ENCODE data around the gene GDF3.
"Not testable (repeated sequence)": the region's sequence is repeated elsewhere in the genome, so short reads cannot be mapped to it uniquely, and the experiment has no call there.

GDF3 gene

GRCh38 chr12:7695566-7696197 is at the start of gene GDF3:
TSS of gene GDF3 (minus strand) at chr12:7695775. CDS start at chr12:7695728, 47 bp downstream.
- peaks cover 24% of the 10 kb centered on the region for H3K4me1 ChIP-seq (ENCODE audit: insufficient read depth, low read length)
- H3K9me3 ChIP-seq (ENCODE audit: control insufficient read depth, insufficient read depth, low read length), result no peaks in the 10 kb centered on the region
- no peaks in the 10 kb centered on the region for H3K36me3 ChIP-seq (ENCODE audit: insufficient read depth, low read length)
- peak within 1 kb of the TSS; percentile 31 for H3K9ac ChIP-seq (ENCODE audit: low read depth, low read length)

- Histone ChIP-seq H3K4me1 (ENCODE audit: insufficient read depth, low read length) (peaks cover 10% of the 10 kb centered on the region), H3K9me3 (ENCODE audit: control insufficient read depth, insufficient read depth, low read length) (0 out of 2 replicates have a peak, but pooled peaks cover 2% of the 10 kb centered on the region), H3K36me3 (ENCODE audit: insufficient read depth, low read length) (no peaks in the 10 kb centered on the region), H3K9ac (ENCODE audit: low read depth, low read length) (no peak overlapping the region)
These were observed 37.4 kb upstream of the GDF3 start for GRCh38 chr12:7732993-7733392.

GRCh38 chr12:7731486-7731885 is 35.9 kb upstream of the GDF3 start:
- Histone ChIP-seq H3K4me1 (ENCODE audit: insufficient read depth, low read length) (peaks cover 10% of the 10 kb centered on the region), H3K9ac (ENCODE audit: low read depth, low read length) (no peak overlapping the region), H3K36me3 (ENCODE audit: insufficient read depth, low read length) (no peaks in the 10 kb centered on the region), H3K9me3 (ENCODE audit: control insufficient read depth, insufficient read depth, low read length) (0 out of 2 replicates have a peak, but pooled peaks cover 2% of the 10 kb centered on the region)

GRCh38 chr12:7730984-7731383 is 35.4 kb upstream of the GDF3 start:
- not testable (repeated sequence) for H3K9ac ChIP-seq (ENCODE audit: low read depth, low read length); H3K4me1 ChIP-seq (ENCODE audit: insufficient read depth, low read length); H3K9me3 ChIP-seq (ENCODE audit: control insufficient read depth, insufficient read depth, low read length); H3K36me3 ChIP-seq (ENCODE audit: insufficient read depth, low read length)

GRCh38 chr12:7729746-7730145 is 34.2 kb upstream of the GDF3 start:
- Histone ChIP-seq H3K36me3 (ENCODE audit: insufficient read depth, low read length) (no peaks in the 10 kb centered on the region), H3K9me3 (ENCODE audit: control insufficient read depth, insufficient read depth, low read length) (peaks cover 7% of the 10 kb centered on the region), H3K4me1 (ENCODE audit: insufficient read depth, low read length) (peaks cover 10% of the 10 kb centered on the region), H3K9ac (ENCODE audit: low read depth, low read length) (no peak overlapping the region)

GRCh38 chr12:7723926-7724325 is 28.4 kb upstream of the GDF3 start:
- Histone ChIP-seq H3K36me3 (ENCODE audit: insufficient read depth, low read length) (no peaks in the 10 kb centered on the region), H3K4me1 (ENCODE audit: insufficient read depth, low read length) (no peaks in the 10 kb centered on the region), H3K9me3 (ENCODE audit: control insufficient read depth, insufficient read depth, low read length) (peaks cover 7% of the 10 kb centered on the region), H3K9ac (ENCODE audit: low read depth, low read length) (no peak overlapping the region)

- H3K36me3 ChIP-seq (ENCODE audit: insufficient read depth, low read length), result no peaks in the 10 kb centered on the region
- no peaks in the 10 kb centered on the region for H3K9me3 ChIP-seq (ENCODE audit: control insufficient read depth, insufficient read depth, low read length)
- H3K9ac ChIP-seq (ENCODE audit: low read depth, low read length), result no peak overlapping the region
- H3K4me1 ChIP-seq (ENCODE audit: insufficient read depth, low read length), result peaks cover 15% of the 10 kb centered on the region
These were observed 24.6 kb upstream of the GDF3 start for GRCh38 chr12:7719946-7720730.

GRCh38 chr12:7716381-7716780 is 20.8 kb upstream of the GDF3 start:
- Histone ChIP-seq H3K9me3 (ENCODE audit: control insufficient read depth, insufficient read depth, low read length) (no peaks in the 10 kb centered on the region), H3K4me1 (ENCODE audit: insufficient read depth, low read length) (peaks cover 15% of the 10 kb centered on the region), H3K9ac (ENCODE audit: low read depth, low read length) (no peak overlapping the region; the same call in 1 of the 2 replicates), H3K36me3 (ENCODE audit: insufficient read depth, low read length) (no peaks in the 10 kb centered on the region)

- Histone ChIP-seq H3K9ac (ENCODE audit: low read depth, low read length) (no peak overlapping the region), H3K36me3 (ENCODE audit: insufficient read depth, low read length) (no peaks in the 10 kb centered on the region), H3K9me3 (ENCODE audit: control insufficient read depth, insufficient read depth, low read length) (no peaks in the 10 kb centered on the region), H3K4me1 (ENCODE audit: insufficient read depth, low read length) (peaks cover 24% of the 10 kb centered on the region)
These were observed 17.4 kb upstream of the GDF3 start for GRCh38 chr12:7712841-7713442.

GRCh38 chr12:7711133-7711532 is 15.6 kb upstream of the GDF3 start, which contains the start of gene DPPA3:
TSS of gene DPPA3 (plus strand) at chr12:7711433. CDS start at chr12:7711571, 138 bp downstream.
- no peak within 1 kb of the TSS for H3K9ac ChIP-seq (ENCODE audit: low read depth, low read length)
- H3K4me1 ChIP-seq (ENCODE audit: insufficient read depth, low read length), result peaks cover 15% of the 10 kb centered on the region; the same call in 1 of the 2 replicates

GRCh38 chr12:7709969-7710675 is 14.5 kb upstream of the GDF3 start:
- H3K9ac ChIP-seq (ENCODE audit: low read depth, low read length), result no peak overlapping the region
- H3K9me3 ChIP-seq (ENCODE audit: control insufficient read depth, insufficient read depth, low read length), result no peaks in the 10 kb centered on the region
- peaks cover 15% of the 10 kb centered on the region; the same call in 1 of the 2 replicates for H3K4me1 ChIP-seq (ENCODE audit: insufficient read depth, low read length)
- no peaks in the 10 kb centered on the region for H3K36me3 ChIP-seq (ENCODE audit: insufficient read depth, low read length)

More at GRCh38 chr12:7711133-7711532, 15.6 kb upstream of the GDF3 start, which contains the start of gene DPPA3:
- no peaks in the 10 kb centered on the region for H3K9me3 ChIP-seq (ENCODE audit: control insufficient read depth, insufficient read depth, low read length)
- no peaks in the 10 kb centered on the region for H3K36me3 ChIP-seq (ENCODE audit: insufficient read depth, low read length)

GRCh38 chr12:7705846-7706245 is 10.3 kb upstream of the GDF3 start:
- H3K4me1 ChIP-seq (ENCODE audit: insufficient read depth, low read length), result 0 out of 2 replicates have a peak, but pooled peaks cover 9% of the 10 kb centered on the region

GRCh38 chr12:7695237-7695560 is 376 bp downstream of the GDF3 start:
- Histone ChIP-seq H3K9me3 (ENCODE audit: control insufficient read depth, insufficient read depth, low read length) (no peaks in the 10 kb centered on the region), H3K36me3 (ENCODE audit: insufficient read depth, low read length) (no peaks in the 10 kb centered on the region), H3K4me1 (ENCODE audit: insufficient read depth, low read length) (peaks cover 24% of the 10 kb centered on the region), H3K9ac (ENCODE audit: low read depth, low read length) (peak overlapping the region; percentile 31)

More at GRCh38 chr12:7705846-7706245, 10.3 kb upstream of the GDF3 start:
- Histone ChIP-seq H3K9ac (ENCODE audit: low read depth, low read length) (no peak overlapping the region), H3K36me3 (ENCODE audit: insufficient read depth, low read length) (no peaks in the 10 kb centered on the region), H3K9me3 (ENCODE audit: control insufficient read depth, insufficient read depth, low read length) (no peaks in the 10 kb centered on the region)

- Histone ChIP-seq H3K4me1 (ENCODE audit: insufficient read depth, low read length) (peaks cover 24% of the 10 kb centered on the region), H3K36me3 (ENCODE audit: insufficient read depth, low read length) (no peaks in the 10 kb centered on the region), H3K9me3 (ENCODE audit: control insufficient read depth, insufficient read depth, low read length) (no peaks in the 10 kb centered on the region), H3K9ac (ENCODE audit: low read depth, low read length) (no peak overlapping the region)
These were observed 879 bp downstream of the GDF3 start for GRCh38 chr12:7694556-7695236.

Data from ES-I3 (cell line).